Measurements from ENCODE around the gene ADORA2A. TPM values are rescaled to one million over a fixed set of nuclear protein-coding genes. Genes with fewer than 3 reads are reported as not detected.

The ADORA2A gene
- polyA plus RNA-seq, 1 donor (not counting 4 experiments of a cell fraction or from before 2014, with no cell fraction given) = 0.20 TPM

- Histone ChIP-seq H3K4me2 (ENCODE audit: control insufficient read depth, extremely low read depth, insufficient read depth, low read depth, low read length) (no peak overlapping the region), H3K9me1 (ENCODE audit: control insufficient read depth, extremely low read depth, insufficient read depth, low read length) (no peaks in the 10 kb centered on the region), H3K9ac (ENCODE audit: control insufficient read depth, extremely low read depth, insufficient read depth, low read length) (no peak overlapping the region), H3K9me3 (ENCODE audit: control insufficient read depth, low read depth, low read length) (no peaks in the 10 kb centered on the region), H3K4me3 (ENCODE audit: control insufficient read depth in 2 of 3, extremely low read depth in 1 of 3, insufficient read depth in 2 of 3, low read depth in 1 of 3, low read length in 3 of 3) (no peak overlapping the region), H3K27me3 (ENCODE audit: control insufficient read depth, extremely low read depth, insufficient read depth, low read length) (no peaks in the 10 kb centered on the region), H3K36me3 (ENCODE audit: control insufficient read depth in 2 of 2, extremely low read depth in 1 of 2, insufficient read depth in 2 of 2, low read length in 2 of 2) (no peaks in the 10 kb centered on the region), H2AFZ (ENCODE audit: control insufficient read depth, low read length) (no peak overlapping the region), H3K79me2 (ENCODE audit: control insufficient read depth, insufficient read depth, low read length) (no peaks in the 10 kb centered on the region), H3K27ac (ENCODE audit: control insufficient read depth, insufficient read depth, low read length) (no peak overlapping the region), H4K20me1 (ENCODE audit: control insufficient read depth, extremely low read depth, insufficient read depth, low read length) (no peaks in the 10 kb centered on the region), H3K4me1 (ENCODE audit: control insufficient read depth, extremely low read depth, insufficient read depth, low read length) (peaks cover 23% of the 10 kb centered on the region)
- no peak for TF ChIP-seq CTCF (optimal IDR thresholded peaks at IDR 0.05 in 1 of 3, IDR thresholded peaks at IDR 0.05 in 1 of 3, conservative IDR thresholded peaks at IDR 0.05 in 1 of 3; ENCODE audit: extremely low read depth in 1 of 3, insufficient read depth in 2 of 3, low read length in 3 of 3)
- dilution Hi-C loops (cut with MboI; ENCODE audit: extremely low pct_ligation_motif_present, low sequenced_read_pairs) = no loop called here
- DNase-seq (ENCODE audit: low read depth, low spot score) = no peak
- FAIRE-seq = no peak
These were observed 6.5 kb downstream of the ADORA2A start for GRCh38 chr22:24433828-24434470.

GRCh38 chr22:24434471-24435322 lies 7.3 kb downstream of the ADORA2A start:
- H3K9ac ChIP-seq (ENCODE audit: control insufficient read depth, extremely low read depth, insufficient read depth, low read length) = no peak overlapping the region
- H3K9me1 ChIP-seq (ENCODE audit: control insufficient read depth, extremely low read depth, insufficient read depth, low read length) = no peaks in the 10 kb centered on the region
- H3K4me2 ChIP-seq (ENCODE audit: control insufficient read depth, extremely low read depth, insufficient read depth, low read depth, low read length) = no peak overlapping the region
- no peak overlapping the region for H2AFZ ChIP-seq (ENCODE audit: control insufficient read depth, low read length)
- H3K4me1 ChIP-seq (ENCODE audit: control insufficient read depth, extremely low read depth, insufficient read depth, low read length) = peaks cover 23% of the 10 kb centered on the region
- H3K36me3 ChIP-seq (ENCODE audit: control insufficient read depth in 2 of 2, extremely low read depth in 1 of 2, insufficient read depth in 2 of 2, low read length in 2 of 2) = no peaks in the 10 kb centered on the region
- dilution Hi-C loops (cut with MboI; ENCODE audit: extremely low pct_ligation_motif_present, low sequenced_read_pairs) = no loop called here
- no peaks in the 10 kb centered on the region for H3K27me3 ChIP-seq (ENCODE audit: control insufficient read depth, extremely low read depth, insufficient read depth, low read length)
- H3K27ac ChIP-seq (ENCODE audit: control insufficient read depth, insufficient read depth, low read length) = no peak overlapping the region
- FAIRE-seq (no peak), DNase-seq (ENCODE audit: low read depth, low spot score) (no peak)
- H3K9me3 ChIP-seq (ENCODE audit: control insufficient read depth, low read depth, low read length) = no peaks in the 10 kb centered on the region
- H4K20me1 ChIP-seq (ENCODE audit: control insufficient read depth, extremely low read depth, insufficient read depth, low read length) = no peaks in the 10 kb centered on the region
- H3K79me2 ChIP-seq (ENCODE audit: control insufficient read depth, insufficient read depth, low read length) = no peaks in the 10 kb centered on the region
- H3K4me3 ChIP-seq (ENCODE audit: control insufficient read depth in 2 of 3, extremely low read depth in 1 of 3, insufficient read depth in 2 of 3, low read depth in 1 of 3, low read length in 3 of 3) = no peak overlapping the region
- TF ChIP-seq EZH2 (IDR thresholded peaks at IDR 0.05; ENCODE audit: low read length) (no peak), CTCF (optimal IDR thresholded peaks at IDR 0.05 in 1 of 3, IDR thresholded peaks at IDR 0.05 in 1 of 3, conservative IDR thresholded peaks at IDR 0.05 in 1 of 3; ENCODE audit: extremely low read depth in 1 of 3, insufficient read depth in 2 of 3, low read length in 3 of 3) (no peak)
